ENCODE data around the gene PRKAG2.

The PRKAG2 gene

DNA sequence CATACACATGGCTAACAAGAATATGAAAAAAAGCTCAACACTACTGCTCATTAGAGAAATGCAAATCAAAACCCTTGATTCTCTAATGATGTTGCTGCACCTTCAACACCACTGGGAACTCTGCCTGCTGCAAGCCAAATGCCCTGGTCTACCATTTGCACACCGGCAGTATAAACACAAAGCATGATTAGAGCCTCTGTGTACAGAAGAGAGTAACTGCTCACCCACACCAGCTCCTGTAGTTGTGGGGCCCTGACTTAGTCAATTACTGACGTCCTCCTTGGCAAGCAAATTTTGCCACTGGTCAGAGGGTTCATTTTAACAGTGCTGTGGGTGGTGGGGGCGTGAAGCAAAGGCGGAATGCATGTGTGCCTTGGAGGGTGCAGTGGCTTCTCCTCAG, 261.1 kb downstream of the PRKAG2 start:
- Histone ChIP-seq H3K27ac (ENCODE audit: low read length) (no peak overlapping the region), H3K4me3 (ENCODE audit: low read length) (no peak overlapping the region), H3K9me3 (ENCODE audit: insufficient read depth, low read depth, low read length) (no peaks in the 10 kb centered on the region), H3K9ac (ENCODE audit: low read depth, low read length) (no peak overlapping the region), H3K27me3 (ENCODE audit: insufficient read depth, low read length) (no peaks in the 10 kb centered on the region), H3K4me1 (ENCODE audit: insufficient read depth, low read length) (no peaks in the 10 kb centered on the region), H3K36me3 (ENCODE audit: insufficient read depth, low read depth, low read length) (no peaks in the 10 kb centered on the region)

DNA sequence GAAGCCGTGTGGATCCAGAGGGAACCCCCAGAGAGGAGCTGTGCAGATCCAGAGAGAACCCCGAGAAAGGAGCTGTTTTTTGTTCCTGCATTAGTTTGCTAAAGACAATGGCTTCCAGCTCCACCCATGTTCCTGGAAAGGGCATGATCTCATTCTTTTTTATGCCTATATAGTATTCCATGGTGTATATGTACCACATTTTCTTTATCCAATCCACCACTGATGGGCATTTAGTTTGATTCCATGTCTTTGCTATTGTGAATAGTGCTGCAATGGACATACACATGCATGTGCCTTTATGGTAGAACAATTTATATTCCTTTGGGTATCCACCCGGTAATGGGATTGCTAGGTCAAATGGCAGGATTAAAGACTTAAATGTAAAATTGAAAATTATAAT, 261.9 kb downstream of the PRKAG2 start:
- Histone ChIP-seq H3K9ac (ENCODE audit: low read depth, low read length) (no peak overlapping the region), H3K4me3 (ENCODE audit: low read length) (no peak overlapping the region), H3K27me3 (ENCODE audit: insufficient read depth, low read length) (no peaks in the 10 kb centered on the region), H3K27ac (ENCODE audit: low read length) (no peak overlapping the region), H3K9me3 (ENCODE audit: insufficient read depth, low read depth, low read length) (no peaks in the 10 kb centered on the region), H3K4me1 (ENCODE audit: insufficient read depth, low read length) (no peaks in the 10 kb centered on the region), H3K36me3 (ENCODE audit: insufficient read depth, low read depth, low read length) (no peaks in the 10 kb centered on the region)

DNA sequence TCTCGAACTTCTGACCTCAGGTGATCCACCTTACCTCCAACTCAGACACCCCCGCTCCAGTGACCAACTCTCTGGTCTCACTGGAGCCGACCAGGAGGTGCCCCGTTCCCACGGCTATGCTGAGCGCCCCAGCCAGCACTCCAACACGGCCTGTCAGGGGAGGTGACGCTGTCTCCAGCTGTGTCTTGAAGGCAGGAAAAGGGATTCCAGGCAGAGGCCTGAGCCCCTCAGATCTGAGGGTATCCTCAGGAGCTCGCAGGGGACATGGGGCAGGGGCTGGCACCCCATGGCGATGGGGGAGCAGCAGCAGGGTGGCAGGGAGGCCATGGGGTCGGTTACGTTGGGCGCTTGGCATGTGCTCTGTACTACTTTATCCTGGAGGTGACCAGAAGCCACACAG, 262.9 kb downstream of the PRKAG2 start:
- Histone ChIP-seq H3K4me3 (ENCODE audit: low read length) (no peak overlapping the region), H3K27ac (ENCODE audit: low read length) (no peak overlapping the region), H3K9ac (ENCODE audit: low read depth, low read length) (no peak overlapping the region), H3K27me3 (ENCODE audit: insufficient read depth, low read length) (no peaks in the 10 kb centered on the region), H3K4me1 (ENCODE audit: insufficient read depth, low read length) (no peaks in the 10 kb centered on the region), H3K36me3 (ENCODE audit: insufficient read depth, low read depth, low read length) (no peaks in the 10 kb centered on the region), H3K9me3 (ENCODE audit: insufficient read depth, low read depth, low read length) (no peaks in the 10 kb centered on the region)

DNA sequence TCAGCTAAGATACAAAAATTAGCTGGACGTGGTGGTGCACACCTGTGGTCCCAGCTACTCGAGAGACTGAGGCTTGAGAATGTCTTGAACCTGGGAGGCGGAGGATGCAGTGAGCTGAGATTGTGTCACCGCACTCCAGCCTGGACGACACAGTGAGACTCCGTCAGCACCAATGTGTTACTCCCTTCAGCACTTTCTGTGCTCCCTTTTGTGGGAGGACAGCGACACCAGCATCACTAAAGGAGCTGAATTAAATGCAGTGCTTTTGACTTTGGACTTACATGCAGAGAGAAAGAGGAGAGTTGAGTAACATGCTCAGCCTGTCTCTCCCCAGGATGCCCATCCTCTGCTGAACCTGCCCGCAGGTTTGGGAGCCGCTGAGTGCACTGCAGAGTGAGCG, 265.0 kb downstream of the PRKAG2 start:
- H3K4me3 ChIP-seq (ENCODE audit: low read length) = no peak overlapping the region
- no peaks in the 10 kb centered on the region for H3K4me1 ChIP-seq (ENCODE audit: insufficient read depth, low read length)
- no peak overlapping the region for H3K27ac ChIP-seq (ENCODE audit: low read length)
- no peak overlapping the region for H3K9ac ChIP-seq (ENCODE audit: low read depth, low read length)
- no peaks in the 10 kb centered on the region for H3K9me3 ChIP-seq (ENCODE audit: insufficient read depth, low read depth, low read length)
- no peaks in the 10 kb centered on the region for H3K36me3 ChIP-seq (ENCODE audit: insufficient read depth, low read depth, low read length)
- H3K27me3 ChIP-seq (ENCODE audit: insufficient read depth, low read length) = no peaks in the 10 kb centered on the region

DNA sequence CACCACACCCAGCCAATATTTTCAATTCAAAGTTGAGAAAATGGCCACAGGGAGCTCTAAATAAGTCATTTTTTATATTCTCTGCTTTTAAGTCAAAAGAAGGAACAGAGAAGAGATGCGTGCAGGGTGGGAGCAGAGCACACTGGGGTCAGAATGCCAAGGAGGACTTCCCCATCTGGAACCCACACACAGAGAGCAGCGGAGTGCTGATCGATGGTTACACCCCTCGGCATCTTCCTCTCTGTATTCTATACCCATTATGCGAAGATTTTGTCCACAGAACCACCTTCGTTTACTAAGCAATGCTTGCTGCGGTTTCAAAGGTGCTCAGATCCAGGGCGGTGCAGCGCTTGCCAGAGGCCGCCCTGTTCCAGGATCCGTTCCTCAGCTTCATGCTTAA, 265.9 kb downstream of the PRKAG2 start:
- no peak overlapping the region for H3K4me3 ChIP-seq (ENCODE audit: low read length)
- H3K9ac ChIP-seq (ENCODE audit: low read depth, low read length) = no peak overlapping the region
- no peaks in the 10 kb centered on the region for H3K9me3 ChIP-seq (ENCODE audit: insufficient read depth, low read depth, low read length)
- no peaks in the 10 kb centered on the region for H3K36me3 ChIP-seq (ENCODE audit: insufficient read depth, low read depth, low read length)
- no peaks in the 10 kb centered on the region for H3K27me3 ChIP-seq (ENCODE audit: insufficient read depth, low read length)
- H3K4me1 ChIP-seq (ENCODE audit: insufficient read depth, low read length) = no peaks in the 10 kb centered on the region
- no peak overlapping the region for H3K27ac ChIP-seq (ENCODE audit: low read length)

DNA sequence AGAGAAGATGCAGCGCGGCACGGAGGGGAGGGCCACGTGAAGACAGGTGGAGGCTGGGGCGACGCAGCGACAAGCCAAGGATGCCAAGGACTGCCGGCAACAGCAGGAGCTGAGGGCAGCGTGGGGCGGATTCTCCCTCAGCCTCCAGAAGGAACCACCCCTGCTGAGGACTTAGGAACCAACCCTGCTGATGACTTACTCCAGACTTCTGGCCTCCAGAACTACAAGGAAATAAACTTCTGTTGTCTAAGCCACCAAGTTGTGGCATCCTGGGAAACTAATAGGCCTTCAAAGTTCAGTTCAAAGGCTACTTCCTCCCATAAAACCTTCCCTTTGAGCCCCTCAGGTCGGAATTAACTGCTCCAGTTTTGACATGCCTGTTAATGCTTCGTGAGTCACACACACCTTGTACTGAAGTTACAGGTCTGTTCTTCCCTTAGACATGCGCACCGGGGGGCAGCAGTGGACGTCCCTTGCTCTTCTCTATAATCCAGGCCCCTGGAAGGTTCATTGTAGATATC, 268.8 kb downstream of the PRKAG2 start:
- Histone ChIP-seq H3K4me1 (ENCODE audit: insufficient read depth, low read length) (no peaks in the 10 kb centered on the region), H3K9me3 (ENCODE audit: insufficient read depth, low read depth, low read length) (no peaks in the 10 kb centered on the region), H3K9ac (ENCODE audit: low read depth, low read length) (no peak overlapping the region), H3K27ac (ENCODE audit: low read length) (no peak overlapping the region), H3K27me3 (ENCODE audit: insufficient read depth, low read length) (no peaks in the 10 kb centered on the region), H3K4me3 (ENCODE audit: low read length) (no peak overlapping the region), H3K36me3 (ENCODE audit: insufficient read depth, low read depth, low read length) (no peaks in the 10 kb centered on the region)

DNA sequence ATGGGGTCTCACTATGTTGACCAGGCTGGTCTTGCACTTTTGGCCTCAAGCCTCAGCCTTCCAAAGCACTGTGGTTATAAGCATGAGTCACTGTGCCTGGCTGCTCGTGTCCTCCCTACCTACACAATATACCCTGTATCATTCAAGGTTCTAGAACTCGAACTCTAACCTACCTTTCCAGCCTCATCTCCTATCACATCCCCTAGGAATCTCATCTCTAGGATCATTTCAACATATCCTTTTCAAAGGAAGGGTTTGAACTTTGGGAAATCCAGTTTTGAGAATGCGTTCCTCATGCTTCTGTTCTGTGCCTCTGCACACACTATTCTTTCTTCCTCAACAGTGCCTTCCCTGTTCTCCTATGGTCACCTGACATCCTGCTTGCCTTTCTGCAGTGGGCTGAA, 269.4 kb downstream of the PRKAG2 start:
- no peaks in the 10 kb centered on the region for H3K27me3 ChIP-seq (ENCODE audit: insufficient read depth, low read length)
- H3K9ac ChIP-seq (ENCODE audit: low read depth, low read length) = no peak overlapping the region
- H3K4me3 ChIP-seq (ENCODE audit: low read length) = no peak overlapping the region
- no peaks in the 10 kb centered on the region for H3K9me3 ChIP-seq (ENCODE audit: insufficient read depth, low read depth, low read length)
- H3K36me3 ChIP-seq (ENCODE audit: insufficient read depth, low read depth, low read length) = no peaks in the 10 kb centered on the region
- no peaks in the 10 kb centered on the region for H3K4me1 ChIP-seq (ENCODE audit: insufficient read depth, low read length)
- no peak overlapping the region for H3K27ac ChIP-seq (ENCODE audit: low read length)

DNA sequence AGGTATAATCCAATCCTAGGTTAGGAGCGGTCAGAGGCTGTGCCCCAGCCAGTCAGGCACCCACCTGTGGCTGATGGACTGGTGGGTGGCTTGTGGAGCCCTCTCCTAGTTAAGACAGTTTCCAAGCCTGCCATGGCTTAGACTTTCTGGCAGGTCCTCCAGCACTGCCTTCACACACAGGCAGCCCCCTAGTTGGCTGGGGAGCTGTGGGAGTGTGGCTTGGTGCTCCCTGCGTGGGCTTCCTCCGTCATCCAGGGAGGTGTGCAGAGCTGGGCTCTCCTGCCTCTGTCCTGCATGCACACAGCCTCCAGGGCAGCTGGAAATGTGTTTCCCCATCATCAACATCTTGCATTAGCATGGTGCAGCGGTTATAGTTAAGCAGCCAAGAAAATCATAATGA, 273.0 kb downstream of the PRKAG2 start:
- H3K36me3 ChIP-seq (ENCODE audit: insufficient read depth, low read depth, low read length) = no peaks in the 10 kb centered on the region
- H3K27me3 ChIP-seq (ENCODE audit: insufficient read depth, low read length) = no peaks in the 10 kb centered on the region
- no peak overlapping the region for H3K9ac ChIP-seq (ENCODE audit: low read depth, low read length)
- H3K4me1 ChIP-seq (ENCODE audit: insufficient read depth, low read length) = no peaks in the 10 kb centered on the region
- no peaks in the 10 kb centered on the region for H3K9me3 ChIP-seq (ENCODE audit: insufficient read depth, low read depth, low read length)
- H3K4me3 ChIP-seq (ENCODE audit: low read length) = no peak overlapping the region
- no peak overlapping the region for H3K27ac ChIP-seq (ENCODE audit: low read length)

DNA sequence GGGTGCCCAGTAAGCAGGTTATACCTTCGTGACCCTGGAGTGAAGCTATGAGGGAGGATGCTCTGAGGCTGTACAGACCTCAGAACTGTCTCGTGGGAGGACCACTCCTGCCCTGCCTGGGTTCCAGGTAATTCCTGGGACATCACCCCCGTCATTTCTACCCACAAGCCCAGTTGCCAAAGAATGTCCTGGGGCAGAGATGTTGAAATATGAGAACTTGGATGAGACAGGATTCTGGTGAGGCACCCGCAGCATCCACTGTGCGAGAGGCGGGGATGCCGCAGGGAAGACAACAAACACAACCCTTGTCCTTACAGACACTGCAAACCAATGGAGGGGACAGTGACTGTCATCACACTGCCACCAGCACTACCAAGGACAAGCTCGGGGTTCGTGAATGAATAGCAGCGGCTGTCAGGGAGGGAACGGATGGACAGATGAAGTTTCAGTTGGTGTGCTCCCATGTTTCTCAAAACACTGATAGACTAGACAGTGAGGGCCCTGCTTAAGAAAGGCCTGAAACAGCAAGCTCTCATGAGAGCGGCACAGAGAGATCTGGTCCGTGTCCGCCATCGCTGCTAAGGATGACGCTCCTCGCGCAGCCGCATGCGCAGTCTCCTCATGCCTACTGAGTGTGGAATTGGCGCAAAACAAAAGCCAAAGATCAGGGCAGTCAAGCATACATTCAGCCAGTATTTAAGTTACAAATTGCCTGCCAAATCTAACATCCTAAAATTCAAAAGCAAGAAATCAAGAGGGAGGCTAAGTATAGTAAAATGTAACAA, 275.2 kb downstream of the PRKAG2 start:
- Histone ChIP-seq H3K9ac (ENCODE audit: low read depth, low read length) (no peak overlapping the region), H3K36me3 (ENCODE audit: insufficient read depth, low read depth, low read length) (no peaks in the 10 kb centered on the region), H3K4me1 (ENCODE audit: insufficient read depth, low read length) (no peaks in the 10 kb centered on the region), H3K9me3 (ENCODE audit: insufficient read depth, low read depth, low read length) (no peaks in the 10 kb centered on the region), H3K27ac (ENCODE audit: low read length) (no peak overlapping the region), H3K27me3 (ENCODE audit: insufficient read depth, low read length) (no peaks in the 10 kb centered on the region), H3K4me3 (ENCODE audit: low read length) (no peak overlapping the region)

DNA sequence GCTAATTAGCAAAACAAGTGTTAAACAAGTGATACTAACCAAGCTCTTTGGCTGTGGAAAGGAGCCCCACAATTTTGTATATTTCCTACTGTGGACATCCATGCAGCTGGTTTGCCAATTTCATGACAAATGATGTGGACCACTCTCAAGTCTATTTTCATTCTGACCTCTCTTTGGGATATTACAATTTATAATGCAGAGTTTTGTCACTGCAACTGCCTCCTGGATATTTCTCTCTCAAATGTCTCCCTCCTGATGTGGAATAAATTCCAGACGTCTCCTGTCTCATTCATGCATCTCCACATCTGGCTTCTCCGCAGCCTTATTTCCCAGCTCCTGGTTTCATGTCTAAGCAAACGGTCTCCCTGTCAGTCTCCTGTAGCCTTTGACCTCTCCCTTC, 276.6 kb downstream of the PRKAG2 start:
- Histone ChIP-seq H3K36me3 (ENCODE audit: insufficient read depth, low read depth, low read length) (no peaks in the 10 kb centered on the region), H3K9ac (ENCODE audit: low read depth, low read length) (no peak overlapping the region), H3K4me1 (ENCODE audit: insufficient read depth, low read length) (no peaks in the 10 kb centered on the region), H3K9me3 (ENCODE audit: insufficient read depth, low read depth, low read length) (no peaks in the 10 kb centered on the region), H3K4me3 (ENCODE audit: low read length) (no peak overlapping the region), H3K27ac (ENCODE audit: low read length) (no peak overlapping the region), H3K27me3 (ENCODE audit: insufficient read depth, low read length) (no peaks in the 10 kb centered on the region)

DNA sequence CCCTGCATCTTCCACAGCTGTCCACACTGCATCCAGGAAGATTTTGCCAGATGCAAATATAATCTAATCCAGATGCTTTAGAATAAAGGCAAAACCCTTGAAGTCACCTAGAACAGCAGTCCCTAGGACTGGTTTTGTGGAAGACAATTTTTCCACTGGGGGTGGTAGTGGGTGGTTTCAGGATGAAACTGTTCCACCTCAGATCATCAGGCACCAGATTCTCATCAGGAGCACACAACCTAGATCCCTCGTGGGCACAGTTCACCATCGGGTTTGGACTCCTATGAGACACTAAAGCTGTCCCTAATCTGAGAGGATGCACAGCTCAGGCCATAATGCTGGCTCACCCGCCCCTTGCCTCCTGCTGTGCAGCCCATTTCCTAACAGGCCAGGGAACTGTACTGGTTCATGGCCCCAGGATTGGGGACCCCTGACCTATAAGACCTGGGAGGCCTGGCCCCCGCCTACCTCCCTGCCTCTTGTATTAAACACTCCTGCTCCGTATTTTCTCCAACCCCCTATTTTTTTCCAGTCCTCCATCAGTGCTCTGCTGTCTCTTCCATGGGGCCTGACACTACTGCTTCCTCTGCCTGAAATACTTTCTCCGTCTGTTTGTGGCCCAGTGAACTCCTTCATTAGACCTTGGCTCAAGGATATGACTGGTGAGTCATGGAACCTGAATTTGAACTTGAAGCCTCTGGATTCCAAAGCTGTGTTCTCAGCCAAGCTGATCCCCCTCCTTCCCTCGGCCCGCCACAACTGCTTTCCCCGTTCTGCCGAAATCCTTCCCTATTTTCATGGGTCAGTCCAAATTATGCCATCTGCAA, 277.3 kb downstream of the PRKAG2 start:
- Histone ChIP-seq H3K27ac (ENCODE audit: low read length) (no peak overlapping the region), H3K9ac (ENCODE audit: low read depth, low read length) (no peak overlapping the region), H3K36me3 (ENCODE audit: insufficient read depth, low read depth, low read length) (no peaks in the 10 kb centered on the region), H3K9me3 (ENCODE audit: insufficient read depth, low read depth, low read length) (no peaks in the 10 kb centered on the region), H3K4me3 (ENCODE audit: low read length) (no peak overlapping the region), H3K27me3 (ENCODE audit: insufficient read depth, low read length) (no peaks in the 10 kb centered on the region), H3K4me1 (ENCODE audit: insufficient read depth, low read length) (no peaks in the 10 kb centered on the region)
